ENCODE results near the gene UFC1. TPM values are rescaled to one million over a fixed set of nuclear protein-coding genes. Genes with fewer than 3 reads are reported as not detected.

UFC1 gene
- total RNA-seq, 1 experiment from 2014 or later = 127 TPM

DNA sequence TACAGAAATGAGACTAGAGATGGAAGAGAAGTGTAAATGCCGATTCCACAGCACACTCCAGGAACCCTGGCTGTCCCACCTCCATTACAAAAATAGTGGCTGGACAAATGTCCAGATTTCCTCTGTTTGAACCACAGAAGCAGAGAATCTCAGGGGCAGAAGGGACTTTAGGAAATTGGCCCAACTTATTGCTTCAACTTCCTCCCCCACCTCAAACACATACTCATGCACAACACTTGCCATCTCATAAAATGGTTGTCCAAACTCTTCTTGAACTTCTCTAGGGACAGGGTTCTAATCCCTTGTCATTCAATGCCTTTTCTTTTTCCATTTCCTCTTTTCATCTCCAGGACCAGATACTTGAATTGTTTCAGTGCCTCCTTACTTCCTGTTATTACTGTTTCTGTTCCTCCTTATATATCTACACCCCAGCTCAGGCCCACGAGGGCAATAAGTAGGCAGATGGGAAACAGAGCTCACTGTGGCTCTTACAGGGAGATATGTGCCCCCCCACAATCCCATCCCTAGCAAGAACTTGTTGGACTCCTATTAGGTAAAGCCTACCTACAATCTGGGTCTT, 32.0 kb downstream of the UFC1 start:
- intact Hi-C loops (cut with micrococcal nuclease; ENCODE audit: unreplicated experiment) (no loop called here), in situ Hi-C loops (cut with HindIII; ENCODE audit: low pct_unique_long_range_greater_than_20kb, low sequenced_read_pairs) (no loop called here)
- Histone ChIP-seq H3K27me3 (ENCODE audit: control insufficient read depth, insufficient read depth, low read length) (no peaks in the 10 kb centered on the region), H3K27ac (ENCODE audit: low read length) (no peak overlapping the region), H3K4me1 (ENCODE audit: control insufficient read depth, insufficient read depth, low read length) (no peaks in the 10 kb centered on the region), H3K36me3 (ENCODE audit: control insufficient read depth, insufficient read depth, low read length) (no peaks in the 10 kb centered on the region), H3K4me3 (ENCODE audit: low read depth in 2 of 2, low read length in 2 of 2) (no peak overlapping the region), H3K9me3 (ENCODE audit: control insufficient read depth, insufficient read depth, low read depth, low read length) (no peaks in the 10 kb centered on the region)
- no peak for ATAC-seq
- BruUV-seq (replicated peaks) = no TSS peak
- ChIA-PET CTCF (interaction anchor here (0.5 kb wide), 1 partner anchor 15 kb away, joined by 4 read pairs; no protein-coding TSS in a partner anchor), POLR2A (interaction anchor here (0.6 kb wide), 1 partner anchor 11 kb away, joined by 3 read pairs; no protein-coding TSS in a partner anchor)
- TF ChIP-seq, protein P1, sequence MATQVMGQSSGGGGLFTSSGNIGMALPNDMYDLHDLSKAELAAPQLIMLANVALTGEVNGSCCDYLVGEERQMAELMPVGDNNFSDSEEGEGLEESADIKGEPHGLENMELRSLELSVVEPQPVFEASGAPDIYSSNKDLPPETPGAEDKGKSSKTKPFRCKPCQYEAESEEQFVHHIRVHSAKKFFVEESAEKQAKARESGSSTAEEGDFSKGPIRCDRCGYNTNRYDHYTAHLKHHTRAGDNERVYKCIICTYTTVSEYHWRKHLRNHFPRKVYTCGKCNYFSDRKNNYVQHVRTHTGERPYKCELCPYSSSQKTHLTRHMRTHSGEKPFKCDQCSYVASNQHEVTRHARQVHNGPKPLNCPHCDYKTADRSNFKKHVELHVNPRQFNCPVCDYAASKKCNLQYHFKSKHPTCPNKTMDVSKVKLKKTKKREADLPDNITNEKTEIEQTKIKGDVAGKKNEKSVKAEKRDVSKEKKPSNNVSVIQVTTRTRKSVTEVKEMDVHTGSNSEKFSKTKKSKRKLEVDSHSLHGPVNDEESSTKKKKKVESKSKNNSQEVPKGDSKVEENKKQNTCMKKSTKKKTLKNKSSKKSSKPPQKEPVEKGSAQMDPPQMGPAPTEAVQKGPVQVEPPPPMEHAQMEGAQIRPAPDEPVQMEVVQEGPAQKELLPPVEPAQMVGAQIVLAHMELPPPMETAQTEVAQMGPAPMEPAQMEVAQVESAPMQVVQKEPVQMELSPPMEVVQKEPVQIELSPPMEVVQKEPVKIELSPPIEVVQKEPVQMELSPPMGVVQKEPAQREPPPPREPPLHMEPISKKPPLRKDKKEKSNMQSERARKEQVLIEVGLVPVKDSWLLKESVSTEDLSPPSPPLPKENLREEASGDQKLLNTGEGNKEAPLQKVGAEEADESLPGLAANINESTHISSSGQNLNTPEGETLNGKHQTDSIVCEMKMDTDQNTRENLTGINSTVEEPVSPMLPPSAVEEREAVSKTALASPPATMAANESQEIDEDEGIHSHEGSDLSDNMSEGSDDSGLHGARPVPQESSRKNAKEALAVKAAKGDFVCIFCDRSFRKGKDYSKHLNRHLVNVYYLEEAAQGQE (IDR thresholded peaks at IDR 0.05; ENCODE audit: insufficient read depth in 1 of 2, low read depth in 2 of 2, low read length in 1 of 2) = no peak
- TF ChIP-seq POLR2AphosphoS5 (IDR thresholded peaks at IDR 0.05; ENCODE audit: low read depth, low read length) (no peak), TCF7L2 (IDR thresholded peaks at IDR 0.05; ENCODE audit: low read depth, low read length) (no peak), SIN3A (IDR thresholded peaks at IDR 0.05; ENCODE audit: borderline replicate concordance, insufficient read depth, low read depth, low read length) (no peak)
- TF ChIP-seq, protein P2, sequence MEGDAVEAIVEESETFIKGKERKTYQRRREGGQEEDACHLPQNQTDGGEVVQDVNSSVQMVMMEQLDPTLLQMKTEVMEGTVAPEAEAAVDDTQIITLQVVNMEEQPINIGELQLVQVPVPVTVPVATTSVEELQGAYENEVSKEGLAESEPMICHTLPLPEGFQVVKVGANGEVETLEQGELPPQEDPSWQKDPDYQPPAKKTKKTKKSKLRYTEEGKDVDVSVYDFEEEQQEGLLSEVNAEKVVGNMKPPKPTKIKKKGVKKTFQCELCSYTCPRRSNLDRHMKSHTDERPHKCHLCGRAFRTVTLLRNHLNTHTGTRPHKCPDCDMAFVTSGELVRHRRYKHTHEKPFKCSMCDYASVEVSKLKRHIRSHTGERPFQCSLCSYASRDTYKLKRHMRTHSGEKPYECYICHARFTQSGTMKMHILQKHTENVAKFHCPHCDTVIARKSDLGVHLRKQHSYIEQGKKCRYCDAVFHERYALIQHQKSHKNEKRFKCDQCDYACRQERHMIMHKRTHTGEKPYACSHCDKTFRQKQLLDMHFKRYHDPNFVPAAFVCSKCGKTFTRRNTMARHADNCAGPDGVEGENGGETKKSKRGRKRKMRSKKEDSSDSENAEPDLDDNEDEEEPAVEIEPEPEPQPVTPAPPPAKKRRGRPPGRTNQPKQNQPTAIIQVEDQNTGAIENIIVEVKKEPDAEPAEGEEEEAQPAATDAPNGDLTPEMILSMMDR (IDR thresholded peaks at IDR 0.05) = no peak
- DNase-seq (ENCODE audit: low read depth, low spot score) = no peak

GRCh38 chr1:161187311-161187710, 33.5 kb downstream of the UFC1 start:
- TF ChIP-seq SIN3A (IDR thresholded peaks at IDR 0.05; ENCODE audit: borderline replicate concordance, insufficient read depth, low read depth, low read length) (no peak), TCF7L2 (IDR thresholded peaks at IDR 0.05; ENCODE audit: low read depth, low read length) (no peak), POLR2AphosphoS5 (IDR thresholded peaks at IDR 0.05; ENCODE audit: low read depth, low read length) (no peak)
- TF ChIP-seq, protein P1 (IDR thresholded peaks at IDR 0.05; ENCODE audit: insufficient read depth in 1 of 2, low read depth in 2 of 2, low read length in 1 of 2) = no peak
- TF ChIP-seq, protein P2 (IDR thresholded peaks at IDR 0.05) = no peak
- no peaks in the 10 kb centered on the region for H3K9me3 ChIP-seq (ENCODE audit: control insufficient read depth, insufficient read depth, low read depth, low read length)
- BruUV-seq (replicated peaks) = no TSS peak
- no peaks in the 10 kb centered on the region for H3K4me1 ChIP-seq (ENCODE audit: control insufficient read depth, insufficient read depth, low read length)
- POLR2A ChIA-PET = interaction anchor here (0.7 kb wide), 1 partner anchor 535 kb away, joined by 3 read pairs; no protein-coding TSS in a partner anchor
- no peak overlapping the region for H3K4me3 ChIP-seq (ENCODE audit: low read depth in 2 of 2, low read length in 2 of 2)
- no peak for DNase-seq (ENCODE audit: low read depth, low spot score)
- H3K27ac ChIP-seq (ENCODE audit: low read length) = no peak overlapping the region
- H3K27me3 ChIP-seq (ENCODE audit: control insufficient read depth, insufficient read depth, low read length) = no peaks in the 10 kb centered on the region
- in situ Hi-C loops (cut with HindIII; ENCODE audit: low pct_unique_long_range_greater_than_20kb, low sequenced_read_pairs) = no loop called here
- intact Hi-C loops (cut with micrococcal nuclease; ENCODE audit: unreplicated experiment) = no loop called here
- ATAC-seq = no peak
- no peaks in the 10 kb centered on the region for H3K36me3 ChIP-seq (ENCODE audit: control insufficient read depth, insufficient read depth, low read length)
- CTCF ChIA-PET = no interaction called here
